Measurements from ENCODE around the gene KCNJ10.

The KCNJ10 gene

DNA sequence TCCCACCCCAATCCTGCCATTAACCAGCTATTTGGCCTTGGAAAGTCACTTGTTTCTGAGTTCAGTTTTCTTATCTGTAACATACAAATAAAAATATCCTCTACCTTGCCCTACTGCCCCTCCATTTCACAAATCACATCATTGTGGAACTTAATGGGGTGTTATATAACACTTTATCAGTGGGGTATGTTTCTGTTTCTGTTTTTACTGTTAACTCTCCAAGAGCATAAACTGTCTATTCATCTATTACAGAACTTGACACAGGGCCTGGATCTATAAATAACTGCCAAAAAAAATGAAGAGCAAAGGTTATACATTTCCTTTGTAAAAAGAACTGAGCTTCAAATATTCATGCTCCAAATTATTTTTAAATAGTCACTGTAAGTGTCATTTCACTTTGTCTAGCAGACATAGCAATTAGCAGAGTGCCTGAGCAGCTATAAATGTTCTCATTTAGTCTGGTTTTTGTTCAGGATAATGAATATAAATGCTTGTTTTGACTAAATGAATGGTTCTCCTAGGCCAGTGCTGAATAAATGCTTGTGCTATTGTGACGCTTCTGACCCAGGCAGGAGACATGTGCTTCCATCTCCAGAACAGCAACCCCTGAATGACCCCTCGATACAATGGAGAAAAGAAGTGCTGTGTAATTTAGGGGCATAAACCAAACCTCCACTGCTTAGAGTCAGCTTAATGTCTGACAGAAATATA lies 45.6 kb downstream of the KCNJ10 start:
- TF ChIP-seq CTCF (IDR thresholded peaks at IDR 0.05; ENCODE audit: extremely low read depth, missing control alignments) = no peak
- no peak for DNase-seq (ENCODE audit: low spot score)

- TF ChIP-seq CTCF (IDR thresholded peaks at IDR 0.05; ENCODE audit: extremely low read depth, missing control alignments) = no peak
- no peak for DNase-seq (ENCODE audit: low spot score)
Measured at GRCh38 chr1:160022330-160023310, 47.3 kb downstream of the KCNJ10 start.

DNA sequence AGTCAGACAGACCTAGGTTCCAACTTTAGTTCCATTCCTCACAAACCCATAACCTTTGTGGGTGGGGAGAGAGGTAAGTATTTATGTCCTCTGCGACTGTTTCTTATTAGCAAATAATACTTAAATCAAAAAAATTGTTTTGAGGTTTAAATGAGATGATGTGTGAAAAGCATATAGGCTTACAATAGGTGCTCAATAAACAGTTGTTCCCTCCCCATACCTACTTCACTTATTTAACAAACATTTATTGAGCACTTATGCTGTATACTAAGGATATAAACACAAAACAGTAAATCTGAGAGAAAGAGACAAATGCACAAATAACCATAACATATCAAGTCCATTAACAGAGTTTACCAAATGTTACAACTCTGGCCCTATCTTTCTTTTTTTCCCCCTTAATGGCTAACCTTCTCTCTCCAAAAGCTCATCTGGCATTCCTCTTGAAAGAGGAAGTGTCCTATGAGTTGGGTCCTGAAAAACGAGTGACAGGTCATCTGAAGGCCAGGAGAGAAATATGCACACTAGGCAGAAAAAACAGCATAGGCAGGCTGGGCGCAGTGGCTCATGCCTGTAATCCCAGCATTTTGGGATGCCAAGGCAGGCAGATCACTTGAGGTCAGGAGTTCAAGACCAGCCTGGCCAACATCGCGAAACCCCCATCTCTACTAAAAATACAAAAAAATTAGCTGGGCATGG lies 48.4 kb downstream of the KCNJ10 start:
- no peak for TF ChIP-seq CTCF (IDR thresholded peaks at IDR 0.05; ENCODE audit: extremely low read depth, missing control alignments)
- DNase-seq (ENCODE audit: low spot score) = no peak

DNA sequence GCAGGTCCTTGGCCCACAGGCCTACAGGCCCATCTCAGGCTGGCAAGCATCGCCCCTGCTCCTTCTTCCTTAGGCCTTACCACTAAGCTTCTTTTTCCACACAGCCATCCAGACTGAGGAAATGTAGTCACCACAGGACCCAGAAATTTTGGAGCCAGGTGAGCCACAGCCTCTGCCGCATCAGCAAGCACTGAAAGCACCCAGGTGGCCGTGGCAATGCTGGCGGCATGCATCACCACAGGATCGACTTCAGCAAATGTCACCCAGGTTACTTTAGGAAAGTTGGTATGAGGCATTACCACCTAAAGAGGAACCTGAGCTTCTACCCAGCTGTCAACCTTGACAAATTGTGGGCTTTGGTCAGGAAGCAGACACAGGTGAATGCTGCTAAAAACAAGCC lies 49.8 kb downstream of the KCNJ10 start:
- TF ChIP-seq CTCF (IDR thresholded peaks at IDR 0.05; ENCODE audit: extremely low read depth, missing control alignments) = no peak
- DNase-seq (ENCODE audit: low spot score) = no peak

GRCh38 chr1:160018900-160019299 lies 51.1 kb downstream of the KCNJ10 start:
- no peak for DNase-seq (ENCODE audit: low spot score)
- no peak for TF ChIP-seq CTCF (IDR thresholded peaks at IDR 0.05; ENCODE audit: extremely low read depth, missing control alignments)

- no peak for DNase-seq (ENCODE audit: low spot score)
Measured at GRCh38 chr1:160018347-160018746, 51.6 kb downstream of the KCNJ10 start.

More at GRCh38 chr1:160018347-160018746, 51.6 kb downstream of the KCNJ10 start:
- TF ChIP-seq CTCF (IDR thresholded peaks at IDR 0.05; ENCODE audit: extremely low read depth, missing control alignments) = no peak
